Activated CD8-positive, alpha-beta T cell treated with anti-CD3 and anti-CD28 coated beads, Interleukin-2, amount 10 ng/mL, durations not matched to agents 7 days and 5 days (primary cell): ENCODE results near the gene ATP6V0E2. TPM values are rescaled to one million over a fixed set of nuclear protein-coding genes. Genes with fewer than 3 reads are reported as not detected.

Experiments used
- ATAC-seq: fragments of 150-1000 bp; cut with Tn5 transposase; one replicate; pipeline ENCODE4 v1.10.0; 2021; ENCODE audit warnings: moderate library complexity
- CTCF ChIA-PET: fragments of 350-600 bp; sonication (Branson Sonifier 250); formaldehyde crosslinking; loops from one replicate; lab custom pipeline; 2021; ENCODE audit warnings: antibody characterized with exemption; lab: Charles Lee
- POLR2A ChIA-PET: fragments of 350-600 bp; sonication (Branson Sonifier 250); formaldehyde crosslinking; loops from one replicate; lab custom pipeline; 2021; ENCODE audit warnings: antibody characterized with exemption; lab: Charles Lee
- DNase-seq: peaks from one replicate; pipeline ENCODE4 v3.0.0-alpha.2; 2020
- H3K27ac Mint-ChIP-seq: one replicate; pipeline ENCODE4 v1.8.0; 2021; ENCODE audit warnings: mild to moderate bottlenecking, mixed read lengths
- H3K27me3 Mint-ChIP-seq: one replicate; pipeline ENCODE4 v1.8.0; 2021; ENCODE audit warnings: low read depth, mixed read lengths
- H3K36me3 Mint-ChIP-seq: one replicate; pipeline ENCODE4 v1.8.0; 2021; ENCODE audit warnings: low read depth, mixed read lengths
- H3K4me1 Mint-ChIP-seq: one replicate; pipeline ENCODE4 v1.8.0; 2021; ENCODE audit warnings: low read depth, mixed read lengths
- H3K4me3 Mint-ChIP-seq: one replicate; pipeline ENCODE4 v1.8.0; 2021; ENCODE audit warnings: mild to moderate bottlenecking, mixed read lengths
- H3K9me3 Mint-ChIP-seq: one replicate; pipeline ENCODE4 v1.8.0; 2022; ENCODE audit warnings: mixed read lengths; ENCODE audit not compliant: insufficient read depth
- total RNA-seq, 2 experiments: library from RNA; stranded (reverse); gene quantifications; one replicate each; pipeline ENCODE4 v1.2.3, GENCODE V29; 2021

ATP6V0E2 gene
- total RNA-seq, 2 experiments from 2014 or later, result 92.9 to 99.6 TPM

- ATAC-seq, result no peak
- H3K4me1 Mint-ChIP-seq, result peaks cover 58% of the 10 kb centered on the region
Observed at GRCh38 chr7:149855361-149856305, 18.1 kb upstream of the ATP6V0E2 start.

GRCh38 chr7:149856583-149856982 is 17.2 kb upstream of the ATP6V0E2 start:
- peak overlapping the region; percentile 0 for H3K4me3 Mint-ChIP-seq
- ATAC-seq (peak; percentile 87), DNase-seq (peak; percentile 63)
- peak overlapping the region; percentile 57 for H3K27ac Mint-ChIP-seq
- peaks cover 30% of the 10 kb centered on the region for H3K36me3 Mint-ChIP-seq
- POLR2A ChIA-PET, result interaction anchor here (0.6 to 1.1 kb wide), 2 partner anchors 9 to 21 kb away, joined by 4 to 5 read pairs; no protein-coding TSS in a partner anchor
- H3K27me3 Mint-ChIP-seq, result no peaks in the 10 kb centered on the region
- H3K9me3 Mint-ChIP-seq, result no peaks in the 10 kb centered on the region
- H3K4me1 Mint-ChIP-seq, result peaks cover 67% of the 10 kb centered on the region
- CTCF ChIA-PET, result interaction anchor here (1.1 kb wide), 1 partner anchor 9 kb away, joined by 3 read pairs; no protein-coding TSS in a partner anchor

More at GRCh38 chr7:149855361-149856305, 18.1 kb upstream of the ATP6V0E2 start:
- Mint-ChIP-seq H3K27ac (no peak overlapping the region), H3K9me3 (no peaks in the 10 kb centered on the region), H3K36me3 (peaks cover 28% of the 10 kb centered on the region), H3K4me3 (no peak overlapping the region), H3K27me3 (no peaks in the 10 kb centered on the region)
- CTCF ChIA-PET, result interaction anchor here (0.9 to 1.5 kb wide), 5 partner anchors 9 to 19 kb away, joined by 3 to 6 read pairs (median 3); no protein-coding TSS in a partner anchor
- POLR2A ChIA-PET, result interaction anchor here (1.1 kb wide), 1 partner anchor 10 kb away, joined by 5 read pairs; no protein-coding TSS in a partner anchor
- no peak for DNase-seq

- Mint-ChIP-seq H3K4me1 (peaks cover 90% of the 10 kb centered on the region), H3K36me3 (peaks cover 44% of the 10 kb centered on the region), H3K27me3 (no peaks in the 10 kb centered on the region), H3K27ac (peak overlapping the region; percentile 35), H3K4me3 (no peak overlapping the region), H3K9me3 (no peaks in the 10 kb centered on the region)
- ChIA-PET CTCF (no interaction called here), POLR2A (no interaction called here)
- ATAC-seq (no peak), DNase-seq (no peak)
Observed at GRCh38 chr7:149859369-149859768, 14.4 kb upstream of the ATP6V0E2 start.

GRCh38 chr7:149859876-149860275 is 13.9 kb upstream of the ATP6V0E2 start:
- H3K36me3 Mint-ChIP-seq, result peaks cover 45% of the 10 kb centered on the region
- no peaks in the 10 kb centered on the region for H3K27me3 Mint-ChIP-seq
- H3K4me3 Mint-ChIP-seq, result no peak overlapping the region
- CTCF ChIA-PET, result no interaction called here
- no peaks in the 10 kb centered on the region for H3K9me3 Mint-ChIP-seq
- peak overlapping the region; percentile 1 for H3K27ac Mint-ChIP-seq
- ATAC-seq (no peak), DNase-seq (no peak)
- POLR2A ChIA-PET, result no interaction called here
- H3K4me1 Mint-ChIP-seq, result peaks cover 90% of the 10 kb centered on the region

GRCh38 chr7:149860821-149861727 is 12.7 kb upstream of the ATP6V0E2 start:
- Mint-ChIP-seq H3K27ac (no peak overlapping the region), H3K9me3 (no peaks in the 10 kb centered on the region), H3K4me3 (no peak overlapping the region), H3K36me3 (peaks cover 44% of the 10 kb centered on the region), H3K27me3 (no peaks in the 10 kb centered on the region), H3K4me1 (peaks cover 90% of the 10 kb centered on the region)
- DNase-seq (no peak), ATAC-seq (no peak)
- ChIA-PET CTCF (interaction anchor here (0.9 to 3.1 kb wide), 5 partner anchors 9 to 22 kb away, joined by 3 to 13 read pairs (median 5); partner anchors contain the start of gene ZNF862), POLR2A (no interaction called here)

- ATAC-seq, result no peak
- no peak for DNase-seq
- Mint-ChIP-seq H3K36me3 (peaks cover 43% of the 10 kb centered on the region), H3K4me3 (no peak overlapping the region), H3K27me3 (no peaks in the 10 kb centered on the region), H3K4me1 (peaks cover 90% of the 10 kb centered on the region), H3K9me3 (no peaks in the 10 kb centered on the region), H3K27ac (no peak overlapping the region)
- POLR2A ChIA-PET, result interaction anchor here (1.3 kb wide), 1 partner anchor 23 kb away, joined by 3 read pairs; the partner anchor contains the start of gene ZNF862
- CTCF ChIA-PET, result interaction anchor here (0.9 to 3.1 kb wide), 5 partner anchors 8 to 23 kb away, joined by 4 to 13 read pairs (median 6); partner anchors contain the start of gene ZNF862
Observed at GRCh38 chr7:149861728-149862045, 12.1 kb upstream of the ATP6V0E2 start.

GRCh38 chr7:149862156-149862555 is 11.6 kb upstream of the ATP6V0E2 start:
- ChIA-PET CTCF (interaction anchor here (1.3 to 3.1 kb wide), 4 partner anchors 11 to 23 kb away, joined by 4 to 13 read pairs (median 6); partner anchors contain the start of gene ZNF862), POLR2A (interaction anchor here (1.3 kb wide), 1 partner anchor 24 kb away, joined by 3 read pairs; the partner anchor contains the start of gene ZNF862)
- Mint-ChIP-seq H3K27me3 (no peaks in the 10 kb centered on the region), H3K9me3 (no peaks in the 10 kb centered on the region), H3K4me3 (no peak overlapping the region), H3K27ac (no peak overlapping the region), H3K36me3 (peaks cover 46% of the 10 kb centered on the region), H3K4me1 (peaks cover 90% of the 10 kb centered on the region)
- DNase-seq, result no peak
- ATAC-seq, result no peak

GRCh38 chr7:149863500-149863899 is 10.3 kb upstream of the ATP6V0E2 start:
- DNase-seq, result no peak
- Mint-ChIP-seq H3K27ac (peak overlapping the region; percentile 98), H3K4me3 (no peak overlapping the region), H3K36me3 (peaks cover 56% of the 10 kb centered on the region), H3K9me3 (no peaks in the 10 kb centered on the region), H3K4me1 (peaks cover 93% of the 10 kb centered on the region), H3K27me3 (no peaks in the 10 kb centered on the region)
- POLR2A ChIA-PET, result no interaction called here
- ATAC-seq, result no peak
- CTCF ChIA-PET, result interaction anchor here (1.6 kb wide), 1 partner anchor 19 kb away, joined by 7 read pairs; no protein-coding TSS in a partner anchor

GRCh38 chr7:149864023-149864422 is 9.7 kb upstream of the ATP6V0E2 start:
- H3K36me3 Mint-ChIP-seq, result peaks cover 60% of the 10 kb centered on the region
- no peaks in the 10 kb centered on the region for H3K9me3 Mint-ChIP-seq
- H3K4me1 Mint-ChIP-seq, result peaks cover 97% of the 10 kb centered on the region
- no peaks in the 10 kb centered on the region for H3K27me3 Mint-ChIP-seq
- ChIA-PET POLR2A (interaction anchor here (1.5 kb wide), 1 partner anchor 26 kb away, joined by 11 read pairs; the partner anchor contains the start of gene ZNF862), CTCF (no interaction called here)
- peak overlapping the region; percentile 4 for H3K4me3 Mint-ChIP-seq
- peak overlapping the region; percentile 98 for H3K27ac Mint-ChIP-seq
- DNase-seq (peak; percentile 42), ATAC-seq (no peak)

GRCh38 chr7:149864751-149865150 is 9.0 kb upstream of the ATP6V0E2 start:
- DNase-seq, result no peak
- H3K4me3 Mint-ChIP-seq, result no peak overlapping the region
- ATAC-seq, result no peak
- POLR2A ChIA-PET, result interaction anchor here (0.9 to 1.5 kb wide), 4 partner anchors 8 to 26 kb away, joined by 3 to 11 read pairs (median 4); partner anchors contain the start of gene ZNF862
- peaks cover 58% of the 10 kb centered on the region for H3K36me3 Mint-ChIP-seq
- H3K27ac Mint-ChIP-seq, result peak overlapping the region; percentile 98
- H3K9me3 Mint-ChIP-seq, result no peaks in the 10 kb centered on the region
- peaks cover 98% of the 10 kb centered on the region for H3K4me1 Mint-ChIP-seq
- no peaks in the 10 kb centered on the region for H3K27me3 Mint-ChIP-seq
- CTCF ChIA-PET, result interaction anchor here (1.2 to 2.0 kb wide), 4 partner anchors 9 to 26 kb away, joined by 3 to 9 read pairs (median 8); partner anchors contain the start of gene ZNF862
